Activated T-cell treated with anti-CD3 and anti-CD28 coated beads for 24 hours (primary cell): ENCODE results near the gene LMNA.
"Not testable (repeated sequence)": the region's sequence is repeated elsewhere in the genome, so short reads cannot be mapped to it uniquely, and the experiment has no call there.

ENCODE experiments used
- DNase-seq: peaks from one replicate; pipeline ENCODE4 v3.0.0-alpha.2; 2020; ENCODE audit warnings: low read depth

LMNA gene

GRCh38 chr1:156104861-156105832 is 9.4 kb upstream of the LMNA start:
- DNase-seq = no peak

GRCh38 chr1:156106624-156107488 is 7.7 kb upstream of the LMNA start:
- no peak for DNase-seq

- DNase-seq = no peak
These were observed 6.5 kb upstream of the LMNA start for GRCh38 chr1:156108057-156108456.

- DNase-seq = no peak
These were observed 5.8 kb upstream of the LMNA start for GRCh38 chr1:156108664-156109241.

GRCh38 chr1:156110252-156110651 is 4.3 kb upstream of the LMNA start:
- DNase-seq = no peak

GRCh38 chr1:156111355-156111962 is 3.1 kb upstream of the LMNA start:
- no peak for DNase-seq

- DNase-seq = no peak
These were observed 2.0 kb upstream of the LMNA start for GRCh38 chr1:156112276-156113137.

GRCh38 chr1:156113282-156113950 is 1.1 kb upstream of the LMNA start:
- DNase-seq = no peak

GRCh38 chr1:156114919-156115513 is 505 bp downstream of the LMNA start:
- DNase-seq = no peak

- no peak for DNase-seq
These were observed 1.2 kb downstream of the LMNA start for GRCh38 chr1:156115514-156116374.

GRCh38 chr1:156116731-156117130 is 2.2 kb downstream of the LMNA start:
- not testable (repeated sequence) for DNase-seq

- no peak for DNase-seq
These were observed 3.1 kb downstream of the LMNA start for GRCh38 chr1:156117414-156118176.

- DNase-seq = no peak
These were observed 3.8 kb downstream of the LMNA start for GRCh38 chr1:156118177-156118868.

GRCh38 chr1:156119503-156120209 is 5.1 kb downstream of the LMNA start:
- no peak for DNase-seq

GRCh38 chr1:156120318-156120717 is 5.8 kb downstream of the LMNA start:
- no peak for DNase-seq

- not testable (repeated sequence) for DNase-seq
These were observed 6.5 kb downstream of the LMNA start for GRCh38 chr1:156121005-156121404.

- DNase-seq = no peak
These were observed 6.9 kb downstream of the LMNA start for GRCh38 chr1:156121457-156121856.
